ENCODE results near the gene MBLAC1.

The MBLAC1 gene

GRCh38 chr7:100157334-100158228 is 30.8 kb downstream of the MBLAC1 start:
- CTCF ChIA-PET = interaction anchor here (0.7 to 2.5 kb wide), 2 partner anchors 9 to 25 kb away, joined by 3 to 7 read pairs; no protein-coding TSS in a partner anchor
- H3K27ac Mint-ChIP-seq = peak overlapping the region; percentile 82
- no peak for DNase-seq
- H3K4me3 Mint-ChIP-seq = peak overlapping the region; percentile 89
- H3K27me3 Mint-ChIP-seq = no peaks in the 10 kb centered on the region
- peaks cover 43% of the 10 kb centered on the region for H3K36me3 Mint-ChIP-seq
- no peaks in the 10 kb centered on the region for H3K9me3 Mint-ChIP-seq
- peaks cover 68% of the 10 kb centered on the region for H3K4me1 Mint-ChIP-seq

DNA sequence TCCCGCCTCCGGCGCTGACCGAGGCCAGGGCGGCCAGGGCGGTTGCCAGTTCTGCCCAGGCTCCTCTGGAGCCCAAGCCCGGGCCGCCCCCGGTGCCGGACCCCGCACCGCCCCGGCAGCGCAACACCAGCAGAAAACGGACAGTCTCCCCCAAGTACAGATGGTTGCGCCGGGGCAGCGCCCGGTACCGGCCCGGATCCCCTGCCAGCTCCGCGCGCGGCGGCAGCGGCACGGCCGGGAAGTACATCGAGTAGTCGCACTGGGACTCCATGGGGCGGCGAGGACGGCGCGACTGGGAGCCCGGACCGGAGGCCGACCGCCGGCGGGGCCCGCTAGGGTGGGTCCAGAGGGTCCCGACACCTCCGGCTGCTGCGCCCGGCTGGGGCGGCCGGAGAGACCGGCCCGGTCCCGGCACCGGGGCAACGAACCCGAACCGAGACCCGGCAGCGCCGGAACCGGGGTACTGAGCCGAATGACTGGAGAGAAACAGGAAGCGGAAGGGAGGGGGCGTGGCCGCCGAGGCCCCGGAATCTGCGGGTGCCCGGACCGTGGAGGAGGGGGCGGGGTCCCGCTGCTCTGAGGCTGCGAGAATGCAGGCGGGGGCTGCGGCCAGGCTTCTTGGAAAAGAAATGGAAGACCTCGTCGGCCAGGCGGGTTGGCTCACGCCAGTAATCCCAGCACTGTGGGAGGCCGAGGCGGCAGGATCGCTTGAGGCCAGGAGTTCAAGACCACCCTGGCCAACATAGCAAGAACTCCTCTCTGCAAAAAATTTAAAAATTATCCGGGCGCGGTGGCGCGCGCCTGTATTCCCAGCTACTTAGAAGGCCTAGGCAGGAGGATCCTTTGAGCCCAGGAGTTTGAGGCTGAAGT is 31.7 kb downstream of the MBLAC1 start, which contains the start of gene TRAPPC14:
TSS of gene TRAPPC14 (minus strand) at position 495 of the 870 bp plus-strand sequence. CDS start at position 271, 224 bp downstream.
- H3K36me3 Mint-ChIP-seq = peaks cover 36% of the 10 kb centered on the region
- DNase-seq = peak; percentile 97
- CTCF ChIA-PET = interaction anchor here (0.7 to 2.5 kb wide), 2 partner anchors 8 to 26 kb away, joined by 3 to 7 read pairs; no protein-coding TSS in a partner anchor
- peaks cover 68% of the 10 kb centered on the region for H3K4me1 Mint-ChIP-seq
- no peaks in the 10 kb centered on the region for H3K27me3 Mint-ChIP-seq
- peak within 1 kb of the TSS; percentile 84 for H3K27ac Mint-ChIP-seq
- H3K4me3 Mint-ChIP-seq = peak within 1 kb of the TSS; percentile 89
- H3K9me3 Mint-ChIP-seq = no peaks in the 10 kb centered on the region

- H3K4me1 Mint-ChIP-seq = peaks cover 69% of the 10 kb centered on the region
- H3K36me3 Mint-ChIP-seq = peaks cover 32% of the 10 kb centered on the region
- peak overlapping the region; percentile 77 for H3K4me3 Mint-ChIP-seq
- H3K27me3 Mint-ChIP-seq = no peaks in the 10 kb centered on the region
- H3K27ac Mint-ChIP-seq = peak overlapping the region; percentile 84
- CTCF ChIA-PET = no interaction called here
- no peaks in the 10 kb centered on the region for H3K9me3 Mint-ChIP-seq
- no peak for DNase-seq
Measured at GRCh38 chr7:100159099-100159623, 32.4 kb downstream of the MBLAC1 start.

- DNase-seq = no peak
- Mint-ChIP-seq H3K9me3 (no peaks in the 10 kb centered on the region), H3K4me1 (peaks cover 71% of the 10 kb centered on the region), H3K27me3 (no peaks in the 10 kb centered on the region), H3K36me3 (peaks cover 29% of the 10 kb centered on the region), H3K27ac (peak overlapping the region; percentile 5), H3K4me3 (no peak overlapping the region)
- CTCF ChIA-PET = no interaction called here
Measured at GRCh38 chr7:100160067-100160466, 33.3 kb downstream of the MBLAC1 start.

DNA sequence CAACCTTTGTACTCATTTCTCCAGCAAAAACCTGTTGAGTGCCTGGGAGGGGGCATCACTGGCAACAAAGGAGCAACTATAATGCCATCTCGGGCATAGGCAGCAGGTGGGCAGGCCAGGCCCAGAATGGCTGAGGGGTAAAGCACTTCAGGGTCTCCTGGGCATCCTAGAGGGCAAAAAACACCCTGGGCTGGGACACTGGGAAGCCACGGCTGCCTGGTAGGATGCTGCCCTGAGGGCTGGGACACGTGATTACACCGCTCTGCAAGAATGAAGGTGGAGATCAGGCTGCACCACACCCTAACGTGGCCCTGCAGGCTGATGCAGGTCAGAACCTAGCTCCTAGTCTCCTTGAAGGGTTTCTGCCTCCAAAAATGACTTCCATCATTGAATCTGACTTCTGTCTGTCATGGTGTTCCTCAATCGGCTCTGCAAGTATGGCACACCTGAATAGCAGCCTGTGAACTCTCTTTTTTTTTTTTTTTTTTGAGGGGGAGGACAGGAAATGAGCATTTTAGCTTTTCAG is 36.3 kb downstream of the MBLAC1 start:
- no peaks in the 10 kb centered on the region for H3K9me3 Mint-ChIP-seq
- H3K36me3 Mint-ChIP-seq = peaks cover 14% of the 10 kb centered on the region
- peaks cover 6% of the 10 kb centered on the region for H3K27me3 Mint-ChIP-seq
- CTCF ChIA-PET = interaction anchor here (0.7 to 1.1 kb wide), 2 partner anchors 27 to 54 kb away, joined by 3 read pairs; no protein-coding TSS in a partner anchor
- peaks cover 75% of the 10 kb centered on the region for H3K4me1 Mint-ChIP-seq
- DNase-seq = peak; percentile 60
- H3K4me3 Mint-ChIP-seq = peak overlapping the region; percentile 27
- peak overlapping the region; percentile 94 for H3K27ac Mint-ChIP-seq

- Mint-ChIP-seq H3K9me3 (no peaks in the 10 kb centered on the region), H3K36me3 (peaks cover 14% of the 10 kb centered on the region), H3K27me3 (peaks cover 13% of the 10 kb centered on the region), H3K4me1 (peaks cover 80% of the 10 kb centered on the region), H3K4me3 (no peak overlapping the region), H3K27ac (peak overlapping the region; percentile 94)
- DNase-seq = no peak
- CTCF ChIA-PET = interaction anchor here (1.1 kb wide), 1 partner anchor 26 kb away, joined by 3 read pairs; no protein-coding TSS in a partner anchor
Measured at GRCh38 chr7:100163871-100164270, 37.1 kb downstream of the MBLAC1 start.

- H3K36me3 Mint-ChIP-seq = peaks cover 6% of the 10 kb centered on the region
- DNase-seq = peak; percentile 77
- H3K9me3 Mint-ChIP-seq = no peaks in the 10 kb centered on the region
- H3K27me3 Mint-ChIP-seq = peaks cover 24% of the 10 kb centered on the region
- H3K27ac Mint-ChIP-seq = peak overlapping the region; percentile 93
- CTCF ChIA-PET = interaction anchor here (0.7 to 1.5 kb wide), 4 partner anchors 9 to 52 kb away, joined by 3 to 5 read pairs (median 4); no protein-coding TSS in a partner anchor
- peak overlapping the region; percentile 74 for H3K4me3 Mint-ChIP-seq
- peaks cover 90% of the 10 kb centered on the region for H3K4me1 Mint-ChIP-seq
Measured at GRCh38 chr7:100166317-100166940, 39.7 kb downstream of the MBLAC1 start.

DNA sequence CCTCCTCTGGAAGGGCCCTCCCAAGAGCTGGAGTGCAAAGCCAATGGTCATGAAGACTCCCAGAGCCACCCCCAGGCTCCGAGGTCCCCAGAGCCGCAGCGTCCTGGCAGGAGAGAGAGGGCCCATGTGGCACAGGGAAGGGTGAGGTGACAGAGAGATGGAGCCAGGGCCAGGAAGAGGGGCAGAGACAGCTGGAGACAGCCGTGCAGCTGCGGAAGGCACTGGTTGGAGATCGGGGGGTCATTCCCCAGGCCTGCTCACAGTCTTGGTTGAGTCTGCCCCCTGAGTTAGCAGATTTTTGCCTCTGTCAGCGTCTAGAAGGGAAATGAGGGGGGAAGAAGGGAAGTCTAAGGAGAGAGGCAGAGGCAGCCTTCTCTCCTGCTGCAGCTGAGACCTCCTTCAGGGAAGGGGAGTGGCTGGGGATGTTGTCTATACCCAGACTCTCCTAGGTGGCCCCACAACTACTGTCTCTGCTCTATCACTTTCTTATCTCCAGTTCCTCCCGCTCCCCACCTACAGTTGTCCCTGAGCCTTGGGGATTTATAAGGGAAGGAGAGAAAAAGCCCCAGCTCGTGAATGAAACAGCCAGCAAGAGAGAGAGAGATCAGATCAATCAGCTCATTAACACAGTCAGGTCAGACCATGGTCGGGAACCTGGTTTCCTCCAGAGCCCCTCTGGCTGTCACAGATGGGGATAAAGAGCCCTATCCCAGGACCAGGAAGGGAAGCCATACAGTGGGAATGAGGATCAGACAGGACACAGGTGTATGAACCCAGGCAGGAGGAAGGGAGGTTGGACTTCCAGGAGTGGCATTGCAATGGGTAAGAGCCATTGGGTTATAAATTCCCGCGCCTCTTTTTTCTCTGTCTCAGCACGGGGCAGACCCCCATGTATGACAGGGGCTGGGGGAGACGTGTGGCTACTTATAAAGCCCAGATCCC is 40.5 kb downstream of the MBLAC1 start:
- Mint-ChIP-seq H3K4me3 (peak overlapping the region; percentile 74), H3K4me1 (peaks cover 87% of the 10 kb centered on the region), H3K36me3 (peaks cover 6% of the 10 kb centered on the region), H3K27me3 (peaks cover 29% of the 10 kb centered on the region), H3K27ac (peak overlapping the region; percentile 93), H3K9me3 (no peaks in the 10 kb centered on the region)
- DNase-seq = no peak
- CTCF ChIA-PET = interaction anchor here (0.7 to 1.9 kb wide), 6 partner anchors 9 to 51 kb away, joined by 3 to 8 read pairs (median 4); partner anchors contain the start of genes GPC2, LAMTOR4 and STAG3

DNA sequence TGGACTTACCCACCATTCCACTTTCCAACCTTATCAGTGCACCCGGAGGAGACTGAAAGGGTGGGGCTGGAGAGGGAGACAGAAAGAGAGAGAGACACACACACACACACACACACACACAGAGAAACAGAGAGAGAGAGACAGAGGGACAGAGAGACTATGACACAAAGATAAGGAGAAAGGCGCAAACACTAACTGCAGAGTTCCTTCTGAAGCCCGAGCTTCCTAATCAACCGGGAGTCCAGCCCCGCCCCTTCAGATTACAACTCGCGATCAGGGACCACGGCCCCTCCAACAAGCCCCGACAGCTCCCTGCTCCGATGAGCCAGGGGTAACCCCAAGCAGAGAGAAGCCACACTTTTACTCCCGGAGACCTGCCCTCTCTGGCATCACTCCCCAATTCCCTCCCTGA is 41.2 kb downstream of the MBLAC1 start:
- no peak for DNase-seq
- Mint-ChIP-seq H3K27ac (peak overlapping the region; percentile 93), H3K4me1 (peaks cover 80% of the 10 kb centered on the region), H3K9me3 (no peaks in the 10 kb centered on the region), H3K27me3 (peaks cover 29% of the 10 kb centered on the region), H3K36me3 (peaks cover 6% of the 10 kb centered on the region), H3K4me3 (peak overlapping the region; percentile 74)
- CTCF ChIA-PET = interaction anchor here (1.3 to 1.9 kb wide), 3 partner anchors 9 to 35 kb away, joined by 3 to 8 read pairs (median 5); partner anchors contain the start of genes GPC2, LAMTOR4 and STAG3

- CTCF ChIA-PET = no interaction called here
- Mint-ChIP-seq H3K36me3 (peaks cover 6% of the 10 kb centered on the region), H3K9me3 (no peaks in the 10 kb centered on the region), H3K4me1 (peaks cover 71% of the 10 kb centered on the region), H3K4me3 (peak overlapping the region; percentile 74), H3K27ac (peak overlapping the region; percentile 93), H3K27me3 (peaks cover 42% of the 10 kb centered on the region)
- peak; percentile 46 for DNase-seq
Measured at GRCh38 chr7:100169147-100169850, 42.5 kb downstream of the MBLAC1 start.

DNA sequence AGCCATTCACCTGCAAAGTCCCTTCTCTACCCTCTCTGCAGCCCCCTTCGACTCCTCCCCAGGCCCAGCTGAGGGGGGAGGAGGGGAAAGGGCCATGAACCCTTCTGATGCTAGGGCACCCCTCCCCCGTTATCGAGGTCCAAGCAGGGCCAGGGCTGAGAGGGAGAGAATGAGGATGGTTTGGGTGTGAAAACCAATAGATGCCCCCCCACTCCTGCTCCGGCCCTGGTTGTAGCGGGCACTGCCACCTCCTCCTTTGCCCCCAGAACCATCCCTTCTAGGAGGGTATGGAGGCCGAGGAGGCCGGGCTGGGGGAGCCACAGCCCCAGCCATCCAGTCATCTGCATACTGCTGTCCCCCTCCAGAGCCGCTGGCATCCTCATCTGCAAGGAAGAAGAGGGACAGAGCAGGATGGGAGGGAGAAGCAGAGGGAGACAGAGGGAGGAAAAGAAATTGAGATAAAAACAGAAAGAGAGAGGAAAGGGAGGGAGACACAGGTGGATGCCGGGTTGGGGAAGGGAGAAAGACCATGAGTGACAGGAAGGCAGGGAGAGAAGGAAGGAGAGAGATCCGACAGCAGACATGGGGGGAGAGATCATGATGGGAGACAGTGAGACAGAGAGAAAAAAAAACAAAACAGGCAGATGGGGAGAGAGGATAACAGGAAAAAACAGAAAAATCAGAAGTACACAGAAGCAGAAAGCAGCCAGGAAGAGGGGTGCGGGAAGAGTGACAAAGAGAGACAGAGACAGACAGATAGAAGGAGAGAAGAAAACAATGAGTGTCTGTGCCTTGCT is 43.5 kb downstream of the MBLAC1 start:
- Mint-ChIP-seq H3K4me1 (peaks cover 73% of the 10 kb centered on the region), H3K9me3 (no peaks in the 10 kb centered on the region), H3K4me3 (peak overlapping the region; percentile 62), H3K27ac (peak overlapping the region; percentile 71), H3K27me3 (peaks cover 46% of the 10 kb centered on the region), H3K36me3 (peaks cover 10% of the 10 kb centered on the region)
- no peak for DNase-seq
- CTCF ChIA-PET = no interaction called here

Measured in activated naive CD4-positive, alpha-beta T cell treated with anti-CD3 and anti-CD28 coated beads, Interleukin-2, amount 10 ng/mL, durations not matched to agents 7 days and 5 days (primary cell).